Bronchial epithelial cell (primary cell): Measurements from ENCODE around the gene CEP192. TPM values are rescaled to one million over a fixed set of nuclear protein-coding genes. Genes with fewer than 3 reads are reported as not detected.
A peak's percentile ranks its signal among the peaks of the same experiment; 100 is the strongest.

Source experiments
- DNase-seq: peaks from one replicate; pipeline ENCODE4 v3.0.0-alpha.2; 2010; ENCODE audit warnings: low read depth
- FAIRE-seq: peaks from 2 replicates; lab custom pipeline; 2011; peaks lifted over from hg19 to GRCh38; lab: Jason Lieb, UNC
- H3K27me3 ChIP-seq: 2 replicates; pipeline ENCODE4 v1.5.1; 2011; ENCODE audit warnings: low read length; ENCODE audit not compliant: control insufficient read depth, insufficient read depth
- H3K36me3 ChIP-seq: 2 replicates; pipeline ENCODE4 v1.5.1; 2011; ENCODE audit warnings: low read length; ENCODE audit not compliant: control insufficient read depth, insufficient read depth
- H3K4me3 ChIP-seq: 2 replicates; pipeline ENCODE4 v1.5.1; 2011; ENCODE audit warnings: mild to moderate bottlenecking, low read depth, low read length, control low read depth
- total RNA-seq: library from RNA; depleted of rRNA; stranded (reverse); fragments of >200 nt; gene quantifications from 2 replicates; pipeline ENCODE4 v1.2.1, GENCODE V29; 2014
- TF ChIP-seq, protein P1 (sequence below): IDR thresholded peaks from 2 replicates; pipeline ENCODE4 v1.5.1; 2011; ENCODE audit warnings: mild to moderate bottlenecking, moderate library complexity, low read length, control low read depth, inconsistent platforms; ENCODE audit not compliant: insufficient read depth, severe bottlenecking

The CEP192 gene
- total RNA-seq, 1 donor from 2014 or later = 25.8 TPM

DNA sequence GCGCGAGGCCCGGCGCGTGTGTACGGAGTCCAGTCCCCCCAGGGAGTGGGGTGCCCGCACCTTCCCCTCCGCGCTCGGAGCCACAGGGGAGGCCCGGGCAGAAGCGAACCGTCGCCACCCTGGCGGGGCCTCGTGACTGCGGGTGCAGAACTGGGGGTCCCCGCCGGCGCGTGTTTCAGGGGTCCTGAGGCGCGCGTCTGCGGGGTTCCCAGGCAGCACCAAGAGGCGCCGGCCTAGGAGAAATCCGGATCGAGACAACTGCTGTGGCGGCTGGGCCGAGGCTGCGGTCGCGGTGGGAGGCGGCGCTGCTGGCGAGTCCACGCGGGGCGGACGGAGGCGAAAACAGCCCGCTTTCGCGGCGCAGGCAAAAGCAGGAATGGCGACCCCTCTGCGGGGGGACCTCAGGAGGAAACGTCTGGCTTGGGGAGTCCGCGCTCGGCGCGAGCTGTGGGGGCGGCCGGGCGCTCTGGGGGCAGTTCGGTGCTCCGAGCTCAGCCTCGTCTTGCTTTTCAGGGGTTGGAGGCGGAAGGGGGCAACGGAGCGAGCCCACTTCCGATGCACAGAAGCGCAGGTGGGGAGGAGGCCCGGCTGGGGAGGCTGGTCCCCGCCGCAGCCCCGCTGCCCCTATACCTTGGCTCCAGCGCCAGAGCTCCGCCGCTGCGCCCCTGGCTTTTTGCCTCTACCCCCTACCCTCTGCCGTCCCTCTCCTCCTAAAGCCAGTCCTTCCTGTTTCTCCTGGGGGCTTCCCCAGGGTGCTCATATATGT, 145.9 kb downstream of the CEP192 start:
- Histone ChIP-seq H3K27me3 (peaks cover 2% of the 10 kb centered on the region), H3K4me3 (peak overlapping the region; percentile 47), H3K36me3 (no peaks in the 10 kb centered on the region)
- TF ChIP-seq, protein P1, sequence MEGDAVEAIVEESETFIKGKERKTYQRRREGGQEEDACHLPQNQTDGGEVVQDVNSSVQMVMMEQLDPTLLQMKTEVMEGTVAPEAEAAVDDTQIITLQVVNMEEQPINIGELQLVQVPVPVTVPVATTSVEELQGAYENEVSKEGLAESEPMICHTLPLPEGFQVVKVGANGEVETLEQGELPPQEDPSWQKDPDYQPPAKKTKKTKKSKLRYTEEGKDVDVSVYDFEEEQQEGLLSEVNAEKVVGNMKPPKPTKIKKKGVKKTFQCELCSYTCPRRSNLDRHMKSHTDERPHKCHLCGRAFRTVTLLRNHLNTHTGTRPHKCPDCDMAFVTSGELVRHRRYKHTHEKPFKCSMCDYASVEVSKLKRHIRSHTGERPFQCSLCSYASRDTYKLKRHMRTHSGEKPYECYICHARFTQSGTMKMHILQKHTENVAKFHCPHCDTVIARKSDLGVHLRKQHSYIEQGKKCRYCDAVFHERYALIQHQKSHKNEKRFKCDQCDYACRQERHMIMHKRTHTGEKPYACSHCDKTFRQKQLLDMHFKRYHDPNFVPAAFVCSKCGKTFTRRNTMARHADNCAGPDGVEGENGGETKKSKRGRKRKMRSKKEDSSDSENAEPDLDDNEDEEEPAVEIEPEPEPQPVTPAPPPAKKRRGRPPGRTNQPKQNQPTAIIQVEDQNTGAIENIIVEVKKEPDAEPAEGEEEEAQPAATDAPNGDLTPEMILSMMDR = no peak
- FAIRE-seq (no peak), DNase-seq (no peak)

DNA sequence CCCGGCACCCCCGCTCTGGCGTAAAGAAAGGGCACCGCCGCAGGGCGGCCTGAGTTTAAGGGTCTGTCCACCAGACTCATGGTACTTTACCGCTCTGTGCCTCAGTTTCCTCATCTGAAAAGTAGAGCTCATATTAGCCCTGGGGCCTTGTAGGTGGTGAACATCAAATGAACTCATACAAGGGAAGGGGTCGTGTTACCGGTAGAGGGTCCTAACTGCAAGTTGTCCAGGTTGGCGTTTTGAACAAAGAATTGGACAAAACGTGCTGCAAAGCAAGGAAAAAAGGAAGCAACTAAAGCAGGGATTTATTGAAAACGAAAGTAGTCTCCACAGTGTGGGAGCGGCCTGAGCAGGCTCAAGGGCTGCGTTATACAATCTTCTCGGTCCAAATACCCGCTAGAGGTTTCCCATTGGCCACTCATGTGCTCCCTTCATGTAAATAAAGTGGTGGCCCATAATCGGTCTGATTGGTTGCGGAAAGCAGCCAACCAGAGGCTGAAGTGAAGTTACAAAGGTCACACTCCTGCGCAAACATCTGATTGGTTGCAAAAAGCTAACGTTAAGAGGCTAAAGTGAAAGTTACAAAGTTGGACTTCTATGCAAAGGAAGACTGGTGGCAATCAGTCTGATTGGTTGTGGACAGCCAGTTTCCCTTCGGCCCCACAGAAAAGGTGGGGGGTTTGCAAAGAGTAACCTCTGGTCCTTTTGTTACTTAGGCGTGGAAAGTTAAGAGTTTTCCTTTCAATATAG, 146.7 kb downstream of the CEP192 start:
- TF ChIP-seq, protein P1 = no peak
- DNase-seq = peak; percentile 13

GRCh38 chr18:13138420-13139139, 147.4 kb downstream of the CEP192 start:
- no peak for DNase-seq
- FAIRE-seq = no peak
- Histone ChIP-seq H3K36me3 (no peaks in the 10 kb centered on the region), H3K4me3 (no peak overlapping the region), H3K27me3 (peaks cover 2% of the 10 kb centered on the region)
- TF ChIP-seq, protein P1 = no peak

More for the DNA sequence above, 146.7 kb downstream of the CEP192 start:
- Histone ChIP-seq H3K4me3 (peak overlapping the region; percentile 47), H3K36me3 (no peaks in the 10 kb centered on the region), H3K27me3 (peaks cover 2% of the 10 kb centered on the region)
- no peak for FAIRE-seq

DNA sequence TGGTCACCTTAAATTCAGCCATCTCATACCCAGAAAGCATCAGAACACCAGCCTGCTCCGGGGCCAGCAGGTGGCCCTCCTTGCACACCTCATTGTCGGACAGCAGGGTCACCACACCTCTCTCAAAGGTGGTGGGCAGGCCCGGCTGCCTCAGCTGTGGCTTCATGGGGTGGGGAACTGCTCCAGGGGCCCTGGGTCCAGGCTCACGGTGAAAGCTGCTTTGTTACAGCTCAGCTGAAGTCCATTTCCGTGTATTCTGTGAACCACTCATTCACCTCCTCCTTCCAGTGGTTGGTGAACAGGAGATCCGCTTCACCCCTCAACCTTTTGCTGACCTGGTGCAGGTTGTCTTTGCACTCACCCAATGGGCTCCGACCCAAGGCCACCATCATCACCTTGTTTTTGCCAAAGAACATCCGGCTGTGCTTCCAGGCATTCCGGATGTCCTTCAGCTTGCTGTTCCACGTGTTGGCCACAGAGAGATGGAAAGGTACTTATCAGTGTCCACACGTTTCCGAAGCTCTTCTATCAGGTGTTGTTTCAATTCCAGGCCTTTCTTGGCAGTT, 148.8 kb downstream of the CEP192 start:
- peaks cover 2% of the 10 kb centered on the region for H3K27me3 ChIP-seq
- H3K4me3 ChIP-seq = no peak overlapping the region
- H3K36me3 ChIP-seq = no peaks in the 10 kb centered on the region
- TF ChIP-seq, protein P1 = no peak
- FAIRE-seq = peak; percentile 40
- DNase-seq = no peak

- no peak for DNase-seq
- no peak for FAIRE-seq
- Histone ChIP-seq H3K4me3 (no peak overlapping the region), H3K27me3 (peaks cover 2% of the 10 kb centered on the region), H3K36me3 (no peaks in the 10 kb centered on the region)
- TF ChIP-seq, protein P1 = no peak
Observed at GRCh38 chr18:13141209-13141608, 150.0 kb downstream of the CEP192 start.
